HG03039 (cell line): ENCODE results near the gene MARCKSL1.

Experiments used
- ATAC-seq: cut with Tn5 transposase; IDR thresholded peaks from one replicate; pipeline ENCODE4 v1.9.1; 2021; ENCODE audit warnings: mild to moderate bottlenecking, moderate library complexity; ENCODE audit not compliant: unreplicated experiment

MARCKSL1 gene

DNA sequence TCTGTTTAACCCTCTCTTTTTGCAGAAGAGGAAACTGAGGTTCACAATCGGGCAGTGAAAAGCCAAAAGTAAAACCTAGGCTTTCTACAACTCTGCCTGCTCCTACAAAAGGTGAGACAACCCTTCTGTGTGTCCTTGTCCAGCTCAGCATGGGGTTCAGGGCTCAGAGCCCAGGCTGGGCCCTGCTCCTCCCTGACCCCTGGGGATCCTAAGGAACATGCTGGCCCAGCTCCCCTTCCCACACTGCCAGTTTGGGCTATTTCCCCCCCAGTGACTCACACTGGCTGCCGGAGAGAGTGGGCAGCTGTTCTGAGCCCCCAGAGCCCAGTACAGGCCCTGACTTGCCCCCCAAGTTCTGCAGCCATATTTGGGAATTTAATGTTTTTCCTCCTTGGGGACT lies 17.4 kb upstream of the MARCKSL1 start:
- no peak for ATAC-seq

GRCh38 chr1:32352831-32353383 lies 16.9 kb upstream of the MARCKSL1 start:
- no peak for ATAC-seq

DNA sequence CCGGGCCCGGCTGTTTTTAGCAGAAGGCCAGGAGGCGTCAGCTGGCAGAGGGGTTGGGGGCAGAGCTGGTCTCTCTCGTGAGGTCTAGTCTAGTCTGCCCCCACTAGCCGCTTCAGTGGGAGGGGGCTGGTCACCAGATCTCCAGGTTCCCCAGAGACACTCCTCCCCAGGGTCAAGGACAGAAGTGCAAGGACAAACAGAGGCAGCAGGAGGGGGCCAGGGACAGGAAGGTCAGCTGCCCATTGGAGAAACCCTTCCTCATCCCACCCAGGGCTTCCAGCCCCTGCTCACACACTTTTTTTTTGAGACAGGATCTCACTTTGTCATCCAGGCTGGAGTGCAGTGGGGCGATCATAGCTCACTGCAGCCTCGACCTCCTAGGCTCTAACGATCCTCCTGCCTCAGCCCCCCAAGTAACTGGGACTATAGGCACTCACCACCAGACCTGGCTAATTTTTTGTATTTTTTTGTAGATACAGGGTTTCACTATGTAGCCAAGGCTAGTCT lies 16.3 kb upstream of the MARCKSL1 start:
- no peak for ATAC-seq

DNA sequence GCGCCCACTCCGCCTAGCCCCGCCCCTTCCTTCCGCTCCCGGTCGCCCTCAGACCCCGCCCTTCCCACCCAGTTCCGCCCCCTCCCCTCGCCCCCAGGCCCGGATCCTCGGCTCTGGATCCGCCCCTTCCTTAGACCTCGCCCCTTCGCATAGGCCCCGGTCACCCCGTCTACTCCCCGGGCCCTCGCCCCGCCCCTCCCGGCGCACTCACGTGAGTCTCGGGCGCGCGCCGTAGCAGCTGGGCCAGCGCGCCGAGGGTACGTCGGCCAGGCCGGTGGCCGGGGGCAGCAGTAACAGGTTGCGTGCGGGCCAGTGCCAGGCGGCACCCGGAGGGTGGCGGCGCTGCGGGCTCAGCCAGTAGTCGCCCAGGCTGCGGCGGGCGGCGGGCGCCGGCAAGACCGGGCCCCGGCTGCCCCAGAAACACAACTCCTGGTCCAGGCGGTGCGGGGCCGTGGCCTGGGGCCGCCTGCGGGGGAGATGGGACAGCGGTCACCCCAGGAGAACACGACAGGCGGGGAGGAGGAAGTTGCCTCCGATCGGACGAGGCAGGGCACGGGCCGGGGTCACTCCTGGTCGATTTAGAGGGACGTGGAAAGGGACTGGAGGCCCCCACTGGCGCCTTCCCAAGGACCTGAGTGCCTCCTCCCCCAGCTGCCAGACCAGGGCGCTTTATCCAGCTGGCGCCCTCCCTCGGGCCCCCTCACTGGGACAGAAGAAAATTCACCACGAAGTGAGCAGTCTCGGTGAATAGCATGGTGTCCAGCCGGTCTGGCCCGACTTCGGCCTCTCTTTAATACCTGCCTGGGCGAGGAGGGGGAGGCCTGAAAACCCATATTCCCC lies 15.6 kb upstream of the MARCKSL1 start:
- ATAC-seq: peak; percentile 86

DNA sequence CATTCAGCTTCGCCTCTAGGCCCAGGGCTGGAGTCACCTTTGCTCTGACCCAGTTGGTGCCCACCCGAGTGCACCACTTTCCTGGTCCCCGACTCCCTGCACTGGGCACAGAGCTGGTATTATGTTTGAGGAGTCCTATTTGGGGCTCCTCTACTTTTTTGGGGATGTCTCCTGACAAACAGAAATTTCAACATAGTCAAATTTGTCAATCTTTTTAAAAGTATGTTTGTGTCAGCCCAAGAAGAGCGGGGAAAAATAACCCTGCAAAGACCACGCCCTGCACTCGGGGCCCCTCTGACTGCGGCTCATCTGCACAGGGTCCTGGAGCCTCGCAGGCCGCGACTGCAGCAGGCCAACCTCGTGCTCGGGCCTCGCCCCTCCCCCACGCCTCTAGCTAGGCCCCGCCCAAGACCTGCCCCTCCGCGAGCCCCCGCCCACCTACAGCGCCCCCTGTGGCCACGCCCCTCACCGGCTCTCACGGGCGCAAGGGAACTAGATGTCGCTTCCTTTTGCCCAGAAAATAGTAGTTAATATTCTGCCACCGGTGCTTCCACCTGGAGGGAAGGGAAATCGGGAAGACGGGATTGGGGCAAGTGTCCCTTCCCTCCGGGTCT lies 14.9 kb upstream of the MARCKSL1 start:
- peak; percentile 31 for ATAC-seq

- ATAC-seq: no peak
These were observed 13.2 kb upstream of the MARCKSL1 start for GRCh38 chr1:32349211-32349708.

GRCh38 chr1:32346532-32347157 lies 10.6 kb upstream of the MARCKSL1 start:
- ATAC-seq: no peak

DNA sequence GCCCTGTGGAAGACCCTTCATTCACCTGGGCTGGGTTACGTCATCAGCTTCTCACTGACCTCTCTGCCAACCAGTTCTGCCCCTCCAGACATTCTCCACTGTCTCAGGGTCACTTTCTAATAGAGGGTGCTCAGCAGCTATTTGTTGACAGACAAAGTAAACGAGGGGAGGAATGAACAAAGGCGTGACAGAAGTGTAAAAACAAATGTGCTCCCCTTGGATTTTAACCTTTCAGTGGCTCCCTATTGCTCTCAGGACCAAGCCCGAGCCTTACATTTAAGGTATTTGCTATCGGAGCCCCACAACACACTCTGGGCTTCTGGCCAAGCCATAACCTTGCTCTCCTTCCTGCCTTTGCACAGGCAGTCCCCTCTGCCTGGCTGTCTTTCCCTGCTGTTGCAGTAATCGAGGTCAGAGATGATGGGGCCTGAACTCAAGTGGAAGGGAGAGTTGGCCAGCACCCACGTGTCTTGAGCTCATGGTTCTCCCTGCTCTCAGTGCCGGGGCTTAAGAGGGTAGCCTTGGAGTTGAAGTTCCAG lies 9.3 kb upstream of the MARCKSL1 start:
- ATAC-seq: no peak

- no peak for ATAC-seq
These were observed 6.7 kb upstream of the MARCKSL1 start for GRCh38 chr1:32342704-32343103.

GRCh38 chr1:32341971-32342370 lies 5.9 kb upstream of the MARCKSL1 start:
- no peak for ATAC-seq

- no peak for ATAC-seq
These were observed 5.2 kb upstream of the MARCKSL1 start for GRCh38 chr1:32341186-32341757.

DNA sequence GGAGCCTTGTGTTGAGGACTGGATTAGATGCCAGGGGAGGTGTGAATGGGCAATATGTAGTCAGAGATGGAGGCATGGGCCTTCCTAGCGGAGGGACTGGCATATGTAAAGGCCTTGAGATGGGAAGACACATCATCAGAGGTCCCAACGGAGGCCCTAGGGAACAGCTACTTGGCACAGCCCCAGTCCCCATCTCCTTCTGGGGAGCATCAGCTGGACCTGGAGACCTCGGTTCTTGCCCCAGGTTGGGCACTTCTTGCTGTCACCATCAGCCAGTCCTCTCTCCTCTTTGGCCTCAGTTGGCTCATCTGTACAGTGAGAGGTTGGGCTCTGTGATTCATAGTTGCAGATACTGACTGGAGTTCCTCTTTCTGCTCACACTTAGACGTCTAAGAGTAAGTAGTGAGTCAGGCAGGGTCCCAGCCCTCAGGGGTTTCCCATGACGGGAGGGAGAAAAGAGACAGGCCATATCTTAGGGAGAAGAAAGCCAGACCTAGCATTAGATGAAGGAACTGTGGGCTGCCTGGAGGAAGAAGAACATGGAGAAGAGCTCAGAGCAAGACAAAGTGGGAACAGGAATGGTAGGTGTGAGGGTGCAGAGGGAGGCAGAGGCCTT lies 3.4 kb upstream of the MARCKSL1 start:
- ATAC-seq: no peak

- ATAC-seq: no peak
These were observed 2.7 kb upstream of the MARCKSL1 start for GRCh38 chr1:32338637-32339145.

DNA sequence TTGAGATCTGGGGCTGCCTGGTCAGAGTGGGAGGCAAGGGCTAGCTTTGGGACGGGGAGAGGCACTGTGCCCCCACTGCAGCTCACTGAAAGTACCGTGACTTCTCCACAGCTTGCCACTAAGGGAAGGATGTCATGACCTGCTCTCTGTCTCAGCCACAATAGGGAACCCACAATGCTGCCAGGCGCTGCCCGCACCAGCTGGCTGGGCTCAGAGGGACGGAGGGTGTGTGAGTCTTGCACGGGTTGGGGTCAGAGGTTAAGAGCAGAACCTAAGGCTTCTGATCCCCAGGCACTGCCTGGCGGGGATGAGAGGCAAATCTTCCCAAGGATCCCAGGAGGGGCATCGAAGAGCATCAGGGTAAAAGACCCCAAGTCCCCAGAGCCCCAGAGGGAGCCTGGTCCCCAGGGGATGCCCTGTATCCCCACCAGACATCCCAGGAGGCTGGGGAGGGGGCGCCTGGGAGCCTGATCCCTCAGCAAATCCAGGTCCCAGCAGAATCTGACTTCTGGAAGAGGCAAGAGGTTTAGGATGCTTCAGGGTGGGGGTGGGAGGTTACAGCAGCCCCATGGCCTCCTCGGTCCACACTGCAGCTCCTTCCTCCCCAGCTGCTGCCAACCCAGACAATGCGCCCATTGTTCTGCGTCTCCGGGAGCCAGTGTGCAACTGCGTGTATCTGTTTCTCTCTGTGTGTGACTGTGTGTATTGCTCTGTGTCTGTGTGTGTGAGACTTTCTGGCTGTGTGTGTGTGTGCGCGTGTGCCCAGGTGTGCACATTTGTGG lies 2.0 kb upstream of the MARCKSL1 start:
- ATAC-seq: no peak

DNA sequence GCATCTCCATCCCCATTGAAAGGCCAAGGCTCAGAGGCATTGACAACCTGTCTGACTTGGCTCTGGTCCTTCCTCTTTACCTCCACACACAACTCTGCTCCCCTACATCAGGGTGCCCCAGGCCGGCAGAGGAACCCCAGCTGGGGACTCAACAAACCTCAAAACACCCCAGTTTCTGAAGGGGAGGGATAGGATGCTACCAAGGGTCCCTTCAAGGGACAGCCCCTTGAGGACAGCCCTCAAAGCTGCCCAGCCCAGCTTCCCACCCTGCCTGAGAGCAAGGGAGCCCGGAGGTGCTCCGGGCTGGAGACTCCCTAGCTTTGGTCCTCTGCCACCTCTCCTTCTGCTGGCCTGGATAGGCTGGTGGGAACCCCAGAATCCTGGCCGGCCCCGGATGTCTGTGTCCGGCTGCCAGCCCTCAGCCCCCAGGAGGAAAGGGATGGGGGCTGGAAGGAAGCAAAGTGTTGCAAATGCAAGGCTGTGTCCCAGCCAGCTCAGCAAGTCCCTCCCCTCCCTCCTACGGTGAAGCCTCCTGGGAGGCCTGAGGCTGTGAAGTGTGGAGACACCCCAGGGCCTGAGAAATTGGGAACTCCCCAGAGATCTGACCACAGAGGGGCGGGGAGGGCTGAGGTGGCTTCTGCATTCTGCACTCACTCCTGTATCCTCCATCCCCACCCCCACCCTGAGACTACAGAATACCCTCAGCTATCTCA lies 1.1 kb upstream of the MARCKSL1 start:
- no peak for ATAC-seq

DNA sequence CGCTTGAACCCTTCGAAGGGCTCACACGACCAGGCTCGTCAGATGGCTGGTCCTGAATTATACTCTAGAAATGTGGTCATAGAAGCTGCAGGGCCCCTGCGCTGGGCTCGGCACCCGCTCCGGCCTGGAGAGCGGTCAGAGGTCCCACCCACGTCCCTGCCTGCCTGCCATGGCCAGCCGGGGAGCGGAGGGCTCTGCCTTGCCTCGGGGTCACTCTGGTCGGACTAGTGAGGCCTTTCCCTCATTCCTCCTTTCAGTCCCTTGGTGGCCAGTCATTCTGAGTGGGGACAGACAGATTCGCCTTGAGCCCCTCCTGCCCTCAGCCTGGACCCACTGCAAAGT lies 529 bp upstream of the MARCKSL1 start:
- ATAC-seq: no peak

DNA sequence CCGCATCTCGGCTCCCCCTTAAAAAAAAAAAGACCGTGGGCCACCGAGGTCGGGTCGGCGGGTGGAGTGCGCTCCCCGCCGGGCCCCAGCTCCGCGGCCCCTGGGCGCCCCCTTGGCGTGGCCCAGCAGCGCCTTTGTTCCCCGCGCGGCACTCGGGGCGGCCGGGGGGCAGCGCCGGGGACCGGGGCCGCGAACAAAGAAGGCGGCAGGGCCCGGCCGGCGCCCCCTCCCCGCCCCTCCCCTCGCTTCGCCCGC lies 571 bp downstream of the MARCKSL1 start:
- peak; percentile 7 for ATAC-seq

DNA sequence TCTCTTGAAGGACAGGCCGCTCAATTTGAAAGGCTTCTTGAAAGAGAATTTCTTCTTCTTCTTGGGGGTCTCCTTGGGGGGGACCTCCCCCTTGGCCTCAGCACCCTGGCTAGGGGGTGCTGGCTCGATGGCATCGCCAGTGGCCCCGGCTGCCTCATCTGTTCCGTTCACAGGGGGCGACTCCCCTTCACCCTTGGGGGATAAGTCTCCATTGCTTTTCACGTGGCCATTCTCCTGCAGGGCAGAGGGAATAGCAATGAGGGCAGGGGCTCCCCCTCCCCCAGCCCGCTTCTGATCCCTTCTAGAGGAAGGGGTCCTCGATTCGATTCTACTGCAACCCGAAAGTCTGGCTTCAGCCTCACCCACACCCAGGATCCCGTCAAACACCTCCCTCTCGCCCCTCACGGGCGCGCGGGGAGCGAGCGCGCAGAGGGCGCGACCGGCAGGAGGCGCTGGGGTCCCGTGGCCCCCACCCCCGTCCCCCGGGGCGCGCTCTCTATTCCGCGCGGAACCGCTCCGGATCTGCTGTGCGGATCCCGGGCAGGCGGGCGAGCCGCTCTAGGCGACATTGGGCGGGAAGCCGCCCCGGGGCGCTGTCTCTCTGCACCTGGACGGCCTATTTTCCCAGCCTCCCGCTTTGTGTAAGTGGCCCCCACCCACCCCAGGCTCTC lies 1.0 kb downstream of the MARCKSL1 start:
- ATAC-seq: peak; percentile 26
